ENCODE data around the gene R3HDM2.

GRCh38 chr12:57225680-57226210, 205.1 kb downstream of the R3HDM2 start:
- TF ChIP-seq CTCF (IDR thresholded peaks at IDR 0.05) = no peak
- TF ChIP-seq POLR2A (IDR thresholded peaks at IDR 0.05) = no peak
